ENCODE measurements around the gene GABBR2. TPM values are rescaled to one million over a fixed set of nuclear protein-coding genes. Genes with fewer than 3 reads are reported as not detected.

The GABBR2 gene
- total RNA-seq, 1 experiment from 2014 or later, result 6.3 TPM

- ATAC-seq (no peak), DNase-seq (ENCODE audit: low read depth, low spot score) (no peak)
- intact Hi-C loops (cut with micrococcal nuclease; ENCODE audit: unreplicated experiment) (no loop called here), in situ Hi-C loops (cut with HindIII; ENCODE audit: low pct_unique_long_range_greater_than_20kb, low sequenced_read_pairs) (no loop called here)
- Histone ChIP-seq H3K4me3 (ENCODE audit: low read depth in 2 of 2, low read length in 2 of 2) (no peak overlapping the region), H3K9me3 (ENCODE audit: control insufficient read depth, insufficient read depth, low read depth, low read length) (no peaks in the 10 kb centered on the region), H3K4me1 (ENCODE audit: control insufficient read depth, insufficient read depth, low read length) (no peaks in the 10 kb centered on the region), H3K27me3 (ENCODE audit: control insufficient read depth, insufficient read depth, low read length) (no peaks in the 10 kb centered on the region), H3K27ac (ENCODE audit: low read length) (no peak overlapping the region), H3K36me3 (ENCODE audit: control insufficient read depth, insufficient read depth, low read length) (no peaks in the 10 kb centered on the region)
- CTCF ChIA-PET, result no interaction called here
- TF ChIP-seq TCF7L2 (IDR thresholded peaks at IDR 0.05; ENCODE audit: low read depth, low read length) (no peak), CTCF (IDR thresholded peaks at IDR 0.05) (no peak), POLR2AphosphoS5 (IDR thresholded peaks at IDR 0.05; ENCODE audit: low read depth, low read length) (no peak), SIN3A (IDR thresholded peaks at IDR 0.05; ENCODE audit: borderline replicate concordance, insufficient read depth, low read depth, low read length) (no peak)
- POLR2A ChIA-PET, result interaction anchor here (0.6 kb wide), 1 partner anchor 912 kb away, joined by 3 read pairs; the partner anchor contains the start of gene TSTD2
- no TSS peak for BruUV-seq (replicated peaks)
Measured at GRCh38 chr9:98545021-98545420, 163.7 kb downstream of the GABBR2 start.

- DNase-seq (ENCODE audit: low read depth, low spot score) (no peak), ATAC-seq (no peak)
- Histone ChIP-seq H3K36me3 (ENCODE audit: control insufficient read depth, insufficient read depth, low read length) (no peaks in the 10 kb centered on the region), H3K27ac (ENCODE audit: low read length) (no peak overlapping the region), H3K4me1 (ENCODE audit: control insufficient read depth, insufficient read depth, low read length) (no peaks in the 10 kb centered on the region), H3K9me3 (ENCODE audit: control insufficient read depth, insufficient read depth, low read depth, low read length) (no peaks in the 10 kb centered on the region), H3K27me3 (ENCODE audit: control insufficient read depth, insufficient read depth, low read length) (no peaks in the 10 kb centered on the region), H3K4me3 (ENCODE audit: low read depth in 2 of 2, low read length in 2 of 2) (no peak overlapping the region)
- in situ Hi-C loops (cut with HindIII; ENCODE audit: low pct_unique_long_range_greater_than_20kb, low sequenced_read_pairs), result no loop called here
- TF ChIP-seq REST (IDR thresholded peaks at IDR 0.05; ENCODE audit: insufficient read depth in 1 of 2, low read depth in 2 of 2, low read length in 1 of 2), result no peak
- TF ChIP-seq CTCF (IDR thresholded peaks at IDR 0.05), result no peak
- no peak for TF ChIP-seq POLR2AphosphoS5 (IDR thresholded peaks at IDR 0.05; ENCODE audit: low read depth, low read length)
- no peak for TF ChIP-seq TCF7L2 (IDR thresholded peaks at IDR 0.05; ENCODE audit: low read depth, low read length)
- TF ChIP-seq SIN3A (IDR thresholded peaks at IDR 0.05; ENCODE audit: borderline replicate concordance, insufficient read depth, low read depth, low read length), result no peak
- BruUV-seq (replicated peaks), result no TSS peak
- intact Hi-C loops (cut with micrococcal nuclease; ENCODE audit: unreplicated experiment), result no loop called here
- ChIA-PET POLR2A (no interaction called here), CTCF (no interaction called here)
Measured at GRCh38 chr9:98541684-98542230, 167.0 kb downstream of the GABBR2 start.
